Adipose tissue (tissue), 3 donors: ENCODE data around the gene EME2. TPM values are rescaled to one million over a fixed set of nuclear protein-coding genes. Genes with fewer than 3 reads are reported as not detected.

ENCODE experiments used
- H3K27ac ChIP-seq: one replicate; pipeline ENCODE4 v1.5.1; 2013; ENCODE audit warnings: low read depth, low read length
- WGBS, 3 donors: extraction: QIAGEN DNeasy Blood & Tissue Kit; methylation state at CpG; one replicate each; pipeline ENCODE4 v1.1.7; 2013; 5-methylcytosine and 5-hydroxymethylcytosine counted together
- polyA plus RNA-seq, 3 donors: library from polyadenylated mRNA; stranded (reverse); fragments of 200-250 nt; gene quantifications; one replicate each; pipeline ENCODE4 v1.2.3, GENCODE V29; 2013
- donor health status: healthy with polysubstance abuse.
- donor health status: Bipolar disorder and iron deficiency.
- donor health status: healthy.

Gene EME2
- polyA plus RNA-seq, 3 donors: 4.6 to 8.0 (median 7.7) TPM

- no peak overlapping the region for H3K27ac ChIP-seq
- WGBS, 3 donors: 92 to 96% (median 94%) methylated on average over 24 of the region's 24 CpGs
Measured at GRCh38 chr16:1821861-1822611, 49.4 kb downstream of the EME2 start.

- H3K27ac ChIP-seq: no peak overlapping the region
- WGBS, 3 donors: 90 to 94% (median 92%) methylated on average over 16 of the region's 16 CpGs
Measured at GRCh38 chr16:1822801-1823200, 50.2 kb downstream of the EME2 start.

GRCh38 chr16:1823821-1824220, 51.2 kb downstream of the EME2 start:
- WGBS, 3 donors: 43 to 76% (median 75%) methylated on average over 9 of the region's 9 CpGs

GRCh38 chr16:1825381-1825863, 52.8 kb downstream of the EME2 start:
- no peak overlapping the region for H3K27ac ChIP-seq
- 36 to 70% (median 63%) methylated on average over 15 of the region's 15 CpGs for WGBS, 3 donors

More at GRCh38 chr16:1823821-1824220, 51.2 kb downstream of the EME2 start:
- H3K27ac ChIP-seq: no peak overlapping the region

Other genes with a start within 250 kb of the EME2 start
- gene TMEM204, start 239.1 kb upstream of the EME2 start, polyA plus RNA-seq: 10 to 100 TPM; 15.1 to 48.6 (median 39.8) TPM
- gene IFT140, start 160.7 kb upstream of the EME2 start, polyA plus RNA-seq: 10 to 100 TPM in 1 of 3 donors, 1 to 10 TPM in 2; 6.5 to 12.6 (median 8.1) TPM
- 1 to 10 TPM; 4.1 to 9.3 (median 7.1) TPM for gene CRAMP1, start 160.4 kb upstream of the EME2 start, polyA plus RNA-seq
- gene JPT2, start 94.5 kb upstream of the EME2 start, polyA plus RNA-seq: 10 to 100 TPM; 17.9 to 24.9 (median 19.9) TPM
- 10 to 100 TPM; 34.6 to 60.5 (median 43.7) TPM for gene MAPK8IP3, start 66.6 kb upstream of the EME2 start, polyA plus RNA-seq
- gene NME3, start 1.3 kb upstream of the EME2 start, polyA plus RNA-seq: 10 to 100 TPM; 60.5 to 88.3 (median 79.7) TPM
- 100 to 1,000 TPM in 2 of 3 donors, 10 to 100 TPM in 1; 71.0 to 120 (median 108) TPM for gene MRPS34, start 324 bp downstream of the EME2 start, polyA plus RNA-seq
- gene SPSB3, start 9.8 kb downstream of the EME2 start, polyA plus RNA-seq: 10 to 100 TPM; 73.8 to 87.2 (median 76.2) TPM
- 10 to 100 TPM; 53.8 to 71.8 (median 59.2) TPM for gene NUBP2, start 10.2 kb downstream of the EME2 start, polyA plus RNA-seq
- gene IGFALS, start 20.9 kb downstream of the EME2 start, polyA plus RNA-seq: 1 to 10 TPM in 2 of 3 donors, under 1 TPM in 1; 0.45 to 1.5 (median 1.4) TPM
- gene HAGH, start 54.0 kb downstream of the EME2 start, polyA plus RNA-seq: 100 to 1,000 TPM in 1 of 3 donors, 10 to 100 TPM in 2; 63.9 to 121 (median 71.3) TPM
- gene FAHD1, start 54.4 kb downstream of the EME2 start, polyA plus RNA-seq: 10 to 100 TPM; 16.0 to 28.5 (median 21.1) TPM
- under 1 TPM in 2 of 3 donors, not detected in 1; 0.03 to 0.07 TPM for gene MEIOB, start 99.4 kb downstream of the EME2 start, polyA plus RNA-seq
- under 1 TPM in 1 of 3 donors, not detected in 2; 0.56 TPM for gene HS3ST6, start 145.6 kb downstream of the EME2 start, polyA plus RNA-seq
- 100 to 1,000 TPM in 1 of 3 donors, 10 to 100 TPM in 2; 74.0 to 108 (median 85.5) TPM for gene MSRB1, start 170.4 kb downstream of the EME2 start, polyA plus RNA-seq
- 1 to 10 TPM in 1 of 3 donors, under 1 TPM in 1, not detected in 1; 0.03 to 1.2 TPM for gene RPL3L, start 181.9 kb downstream of the EME2 start, polyA plus RNA-seq
- 100 to 1,000 TPM; 146 to 274 (median 190) TPM for gene NDUFB10, start 186.7 kb downstream of the EME2 start, polyA plus RNA-seq
- 1,000 to 10,000 TPM; 3,105 to 3,328 (median 3,324) TPM for gene RPS2, start 192.0 kb downstream of the EME2 start, polyA plus RNA-seq
- gene RNF151, start 194.0 kb downstream of the EME2 start, polyA plus RNA-seq: under 1 TPM in 1 of 3 donors, not detected in 2; 0.13 TPM
- gene TBL3, start 199.2 kb downstream of the EME2 start, polyA plus RNA-seq: 10 to 100 TPM; 30.5 to 41.8 (median 41.6) TPM
- gene NOXO1, start 208.7 kb downstream of the EME2 start, polyA plus RNA-seq: under 1 TPM in 2 of 3 donors, not detected in 1; 0.15 to 0.67 TPM
- 10 to 100 TPM; 21.0 to 40.4 (median 30.8) TPM for gene GFER, start 211.4 kb downstream of the EME2 start, polyA plus RNA-seq
- under 1 TPM in 2 of 3 donors, not detected in 1; 0.24 to 0.43 TPM for gene SYNGR3, start 217.2 kb downstream of the EME2 start, polyA plus RNA-seq
- 10 to 100 TPM; 24.1 to 45.6 (median 42.5) TPM for gene ZNF598, start 237.0 kb downstream of the EME2 start, polyA plus RNA-seq
- gene NPW, start 247.0 kb downstream of the EME2 start, polyA plus RNA-seq: under 1 TPM in 2 of 3 donors, not detected in 1; 0.54 to 0.68 TPM